ES-I3 (cell line): ENCODE data around the gene DNAJB5.
A peak's percentile ranks its signal among the peaks of the same experiment; 100 is the strongest.

ENCODE experiments used
- H3K36me3 ChIP-seq: 2 replicates; pipeline ENCODE4 v1.6.1; 2013; ENCODE audit warnings: mild to moderate bottlenecking, low read length, control low read depth, moderate library complexity; ENCODE audit not compliant: insufficient read depth
- H3K4me1 ChIP-seq: 2 replicates; pipeline ENCODE4 v1.6.1; 2013; ENCODE audit warnings: mild to moderate bottlenecking, control low read depth, low read length; ENCODE audit not compliant: insufficient read depth
- H3K9ac ChIP-seq: 2 replicates; pipeline ENCODE4 v1.6.1; 2013; ENCODE audit warnings: low read depth, mild to moderate bottlenecking, low read length, moderate library complexity
- H3K9me3 ChIP-seq: 2 replicates; pipeline ENCODE4 v1.6.1; 2013; ENCODE audit warnings: mild to moderate bottlenecking, low read length, moderate library complexity; ENCODE audit not compliant: control insufficient read depth, insufficient read depth

Gene DNAJB5

GRCh38 chr9:35035851-35036701 lies 46.5 kb downstream of the DNAJB5 start:
- Histone ChIP-seq H3K36me3 (peaks cover 3% of the 10 kb centered on the region; the same call in 1 of the 2 replicates), H3K4me1 (no peaks in the 10 kb centered on the region), H3K9me3 (peaks cover 3% of the 10 kb centered on the region; the same call in 1 of the 2 replicates), H3K9ac (peak overlapping the region; percentile 33; the same call in 1 of the 2 replicates)

GRCh38 chr9:35042081-35042604 lies 52.6 kb downstream of the DNAJB5 start:
- H3K36me3 ChIP-seq: peaks cover 3% of the 10 kb centered on the region; the same call in 1 of the 2 replicates
- peaks cover 8% of the 10 kb centered on the region; the same call in 1 of the 2 replicates for H3K4me1 ChIP-seq
- 0 out of 2 replicates have a peak, but pooled peaks cover 2% of the 10 kb centered on the region for H3K9me3 ChIP-seq
- no peak overlapping the region for H3K9ac ChIP-seq

DNA sequence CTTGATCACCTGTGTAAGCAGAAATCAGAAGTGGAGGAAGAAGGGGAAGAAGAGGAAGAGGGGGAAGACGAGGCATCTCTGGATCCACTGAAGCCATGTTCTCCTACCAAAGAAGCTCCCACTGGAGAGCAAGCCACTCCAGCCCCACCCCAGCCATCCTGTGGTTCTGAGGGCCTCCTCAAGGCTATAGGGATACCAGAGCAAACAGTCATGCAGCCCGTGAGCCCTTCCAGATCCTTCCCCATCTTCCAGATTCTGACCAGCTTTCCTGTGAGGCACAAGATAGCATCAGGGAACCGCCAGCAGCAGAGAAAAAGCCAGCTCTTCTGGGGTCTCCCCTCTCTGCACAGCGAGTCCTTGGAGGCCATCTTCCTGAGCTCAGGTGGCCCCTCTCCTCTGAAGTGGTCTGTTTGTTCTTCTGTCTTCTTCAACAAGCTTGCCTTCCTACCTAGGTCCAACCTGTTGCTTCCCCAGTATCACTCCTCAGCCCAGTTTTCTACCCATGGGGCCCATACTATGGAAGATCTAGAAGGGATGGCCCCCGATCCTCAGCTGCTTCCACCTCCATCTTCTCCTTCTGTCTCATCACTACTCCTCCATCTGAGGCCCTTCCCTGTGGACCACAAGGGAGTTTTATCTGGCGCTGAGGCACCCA lies 53.5 kb downstream of the DNAJB5 start:
- Histone ChIP-seq H3K4me1 (peaks cover 8% of the 10 kb centered on the region; the same call in 1 of the 2 replicates), H3K36me3 (peaks cover 3% of the 10 kb centered on the region; the same call in 1 of the 2 replicates), H3K9me3 (0 out of 2 replicates have a peak, but pooled peaks cover 2% of the 10 kb centered on the region), H3K9ac (no peak overlapping the region)

- no peak overlapping the region for H3K9ac ChIP-seq
- H3K36me3 ChIP-seq: peaks cover 3% of the 10 kb centered on the region; the same call in 1 of the 2 replicates
- H3K4me1 ChIP-seq: peaks cover 8% of the 10 kb centered on the region; the same call in 1 of the 2 replicates
These were observed 54.5 kb downstream of the DNAJB5 start for GRCh38 chr9:35044071-35044470.

More at GRCh38 chr9:35044071-35044470, 54.5 kb downstream of the DNAJB5 start:
- H3K9me3 ChIP-seq: 0 out of 2 replicates have a peak, but pooled peaks cover 2% of the 10 kb centered on the region
